ENCODE results near the gene CYP3A5. TPM values are rescaled to one million over a fixed set of nuclear protein-coding genes. Genes with fewer than 3 reads are reported as not detected.

Gene CYP3A5
- total RNA-seq, 1 donor from 2014 or later = not detected

- Mint-ChIP-seq H3K36me3 (ENCODE audit: low read depth) (peaks cover 28% of the 10 kb centered on the region), H3K9me3 (no peaks in the 10 kb centered on the region), H3K27ac (peak within 1 kb of the TSS; percentile 94), H3K4me1 (ENCODE audit: low read depth) (peaks cover 56% of the 10 kb centered on the region), H3K4me3 (peak within 1 kb of the TSS; percentile 96), H3K27me3 (ENCODE audit: insufficient read depth) (peaks cover 4% of the 10 kb centered on the region)
- intact Hi-C loops (cut with micrococcal nuclease) = loop anchor here (1.0 to 10.0 kb wide), 7 partner anchors 8 to 484 kb away; partner anchors contain the start of genes AP4M1, FAM200A, MCM7 and ZNF394
- DNase-seq (ENCODE audit: low spot score) = peak; percentile 79
These were observed 63.2 kb downstream of the CYP3A5 start, which contains the start of gene ZSCAN25 for GRCh38 chr7:99616359-99617191. Gene ZSCAN25, plus strand, starts transcription at chr7:99616946. Its CDS starts 2,661 bp downstream, at chr7:99619607.

GRCh38 chr7:99615989-99616358, 63.8 kb downstream of the CYP3A5 start:
- no peak for DNase-seq (ENCODE audit: low spot score)
- Mint-ChIP-seq H3K36me3 (ENCODE audit: low read depth) (peaks cover 22% of the 10 kb centered on the region), H3K9me3 (no peaks in the 10 kb centered on the region), H3K4me3 (peak overlapping the region; percentile 96), H3K27me3 (ENCODE audit: insufficient read depth) (peaks cover 4% of the 10 kb centered on the region), H3K27ac (peak overlapping the region; percentile 94), H3K4me1 (ENCODE audit: low read depth) (peaks cover 53% of the 10 kb centered on the region)
- intact Hi-C loops (cut with micrococcal nuclease) = loop anchor here (1.0 to 10.0 kb wide), 7 partner anchors 8 to 485 kb away; partner anchors contain the start of genes AP4M1, FAM200A, MCM7 and ZNF394

- H3K9me3 Mint-ChIP-seq = no peaks in the 10 kb centered on the region
- H3K4me1 Mint-ChIP-seq (ENCODE audit: low read depth) = peaks cover 45% of the 10 kb centered on the region
- intact Hi-C loops (cut with micrococcal nuclease) = loop anchor here (10.0 kb wide), 1 partner anchor 380 kb away; no protein-coding TSS in a partner anchor
- DNase-seq (ENCODE audit: low spot score) = no peak
- H3K27ac Mint-ChIP-seq = no peak overlapping the region
- peak overlapping the region; percentile 32 for H3K4me3 Mint-ChIP-seq
- H3K27me3 Mint-ChIP-seq (ENCODE audit: insufficient read depth) = peaks cover 4% of the 10 kb centered on the region
- H3K36me3 Mint-ChIP-seq (ENCODE audit: low read depth) = peaks cover 19% of the 10 kb centered on the region
These were observed 65.3 kb downstream of the CYP3A5 start for GRCh38 chr7:99614495-99614894.

GRCh38 chr7:99607548-99607947, 72.2 kb downstream of the CYP3A5 start:
- no peak for DNase-seq (ENCODE audit: low spot score)
- intact Hi-C loops (cut with micrococcal nuclease) = no loop called here
- H3K36me3 Mint-ChIP-seq (ENCODE audit: low read depth) = no peaks in the 10 kb centered on the region
- H3K27me3 Mint-ChIP-seq (ENCODE audit: insufficient read depth) = no peaks in the 10 kb centered on the region
- H3K4me3 Mint-ChIP-seq = no peak overlapping the region
- H3K4me1 Mint-ChIP-seq (ENCODE audit: low read depth) = no peaks in the 10 kb centered on the region
- H3K27ac Mint-ChIP-seq = no peak overlapping the region
- no peaks in the 10 kb centered on the region for H3K9me3 Mint-ChIP-seq

GRCh38 chr7:99606531-99606930, 73.3 kb downstream of the CYP3A5 start:
- no peaks in the 10 kb centered on the region for H3K4me1 Mint-ChIP-seq (ENCODE audit: low read depth)
- no peaks in the 10 kb centered on the region for H3K36me3 Mint-ChIP-seq (ENCODE audit: low read depth)
- intact Hi-C loops (cut with micrococcal nuclease) = no loop called here
- no peak overlapping the region for H3K4me3 Mint-ChIP-seq
- no peaks in the 10 kb centered on the region for H3K9me3 Mint-ChIP-seq
- H3K27ac Mint-ChIP-seq = no peak overlapping the region
- no peaks in the 10 kb centered on the region for H3K27me3 Mint-ChIP-seq (ENCODE audit: insufficient read depth)
- no peak for DNase-seq (ENCODE audit: low spot score)

- H3K4me1 Mint-ChIP-seq (ENCODE audit: low read depth) = no peaks in the 10 kb centered on the region
- intact Hi-C loops (cut with micrococcal nuclease) = no loop called here
- H3K9me3 Mint-ChIP-seq = no peaks in the 10 kb centered on the region
- no peak overlapping the region for H3K4me3 Mint-ChIP-seq
- no peaks in the 10 kb centered on the region for H3K27me3 Mint-ChIP-seq (ENCODE audit: insufficient read depth)
- no peak for DNase-seq (ENCODE audit: low spot score)
- H3K27ac Mint-ChIP-seq = no peak overlapping the region
- no peaks in the 10 kb centered on the region for H3K36me3 Mint-ChIP-seq (ENCODE audit: low read depth)
These were observed 74.3 kb downstream of the CYP3A5 start for GRCh38 chr7:99605527-99605926.

- Mint-ChIP-seq H3K4me1 (ENCODE audit: low read depth) (no peaks in the 10 kb centered on the region), H3K27ac (no peak overlapping the region), H3K4me3 (no peak overlapping the region), H3K27me3 (ENCODE audit: insufficient read depth) (no peaks in the 10 kb centered on the region), H3K9me3 (no peaks in the 10 kb centered on the region), H3K36me3 (ENCODE audit: low read depth) (no peaks in the 10 kb centered on the region)
- intact Hi-C loops (cut with micrococcal nuclease) = no loop called here
- DNase-seq (ENCODE audit: low spot score) = no peak
These were observed 78.0 kb downstream of the CYP3A5 start for GRCh38 chr7:99601656-99602310.

- no peak for DNase-seq (ENCODE audit: low spot score)
- Mint-ChIP-seq H3K4me3 (no peak overlapping the region), H3K27me3 (ENCODE audit: insufficient read depth) (no peaks in the 10 kb centered on the region), H3K9me3 (no peaks in the 10 kb centered on the region), H3K27ac (no peak overlapping the region), H3K4me1 (ENCODE audit: low read depth) (no peaks in the 10 kb centered on the region), H3K36me3 (ENCODE audit: low read depth) (no peaks in the 10 kb centered on the region)
- intact Hi-C loops (cut with micrococcal nuclease) = no loop called here
These were observed 80.0 kb downstream of the CYP3A5 start for GRCh38 chr7:99599836-99600235.

Other genes with a start within 250 kb of the CYP3A5 start
- 13.7 and 16.0 TPM in 2 replicates for gene PTCD1, start 241.2 kb downstream of the CYP3A5 start, total RNA-seq
- 92.3 and 93.2 TPM in 2 replicates for gene CPSF4, start 241.1 kb downstream of the CYP3A5 start, total RNA-seq
- gene ATP5MF, start 213.8 kb downstream of the CYP3A5 start, total RNA-seq = 392 and 397 TPM in 2 replicates
- 19.6 and 22.4 TPM in 2 replicates for gene ZNF789, start 207.1 kb downstream of the CYP3A5 start, total RNA-seq
- 38.3 and 40.8 TPM in 2 replicates for gene ZNF394, start 179.7 kb downstream of the CYP3A5 start, total RNA-seq
- gene ZKSCAN5, start 175.3 kb downstream of the CYP3A5 start, total RNA-seq = 8.0 and 8.1 TPM in 2 replicates
- 4.7 and 5.2 TPM in 2 replicates for gene FAM200A, start 127.9 kb downstream of the CYP3A5 start, total RNA-seq
- gene ZNF655, start 121.4 kb downstream of the CYP3A5 start, total RNA-seq = 77.9 and 79.9 TPM in 2 replicates
- 0.60 and 0.64 TPM in 2 replicates for gene TMEM225B, start 81.7 kb downstream of the CYP3A5 start, total RNA-seq
- gene ZSCAN25, start 63.0 kb downstream of the CYP3A5 start, total RNA-seq = 31.5 and 32.9 TPM in 2 replicates
- not detected in 2 replicates for gene CYP3A7, start 55.2 kb upstream of the CYP3A5 start, total RNA-seq
- gene CYP3A4, start 104.2 kb upstream of the CYP3A5 start, total RNA-seq = not detected in 2 replicates
- not detected in 2 replicates for gene CYP3A43, start 148.0 kb upstream of the CYP3A5 start, total RNA-seq
- gene OR2AE1, start 197.0 kb upstream of the CYP3A5 start, total RNA-seq = 0.20 and 0.31 TPM in 2 replicates
- gene TRIM4, start 239.5 kb upstream of the CYP3A5 start, total RNA-seq = 22.1 and 24.1 TPM in 2 replicates
- 0.18 and 0.24 TPM in 2 replicates for gene GJC3, start 249.6 kb upstream of the CYP3A5 start, total RNA-seq